ENCODE data around the gene C2CD4D.
A peak's percentile ranks its signal among the peaks of the same experiment; 100 is the strongest.

C2CD4D gene

DNA sequence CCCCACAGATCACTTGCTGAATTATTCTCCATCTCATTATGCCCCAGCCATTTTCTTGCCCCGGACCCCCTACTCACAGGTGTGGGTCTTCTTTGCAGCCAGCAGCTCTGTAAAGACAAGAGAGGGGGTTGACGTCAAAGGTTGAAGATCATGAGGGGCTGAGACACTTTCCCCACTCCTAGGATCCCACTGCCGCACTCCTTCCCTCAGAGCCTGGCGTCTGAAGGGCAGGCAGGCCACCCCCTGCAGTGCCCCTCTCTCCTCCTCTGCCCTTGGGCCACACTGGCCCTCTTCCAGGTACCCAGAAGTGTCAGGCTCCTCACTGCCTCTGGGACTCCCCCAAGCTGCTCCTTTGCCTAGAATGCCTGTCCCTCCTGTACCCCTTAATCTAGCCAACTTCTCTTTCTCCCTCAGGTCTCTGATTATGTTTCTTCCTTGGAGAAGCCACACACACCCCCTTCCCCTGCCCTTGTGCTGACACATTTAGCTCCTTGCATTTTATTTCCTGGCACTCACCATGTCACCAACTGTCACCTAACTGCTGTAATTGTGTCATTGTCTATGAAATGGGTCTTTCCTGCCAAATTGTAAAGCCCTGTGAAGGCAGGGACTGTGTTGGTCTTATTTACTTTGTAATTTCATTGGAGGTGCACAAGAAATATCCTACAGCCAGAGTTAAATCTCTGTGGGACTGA, 10.1 kb downstream of the C2CD4D start:
- peaks cover 28% of the 10 kb centered on the region for H3K4me1 ChIP-seq (ENCODE audit: control insufficient read depth, insufficient read depth, low read length)
- H3K27me3 ChIP-seq (ENCODE audit: control insufficient read depth, insufficient read depth, low read length): no peaks in the 10 kb centered on the region
- peaks cover 4% of the 10 kb centered on the region for H3K36me3 ChIP-seq (ENCODE audit: control insufficient read depth, insufficient read depth, low read length)
- H3K4me3 ChIP-seq (ENCODE audit: low read length): no peak overlapping the region
- H3K9ac ChIP-seq (ENCODE audit: low read length): peak overlapping the region; percentile 45
- H3K9me3 ChIP-seq (ENCODE audit: control insufficient read depth, low read length): no peaks in the 10 kb centered on the region

GRCh38 chr1:151828921-151829320, 10.7 kb downstream of the C2CD4D start:
- no peak overlapping the region for H3K9ac ChIP-seq (ENCODE audit: low read length)
- H3K4me1 ChIP-seq (ENCODE audit: control insufficient read depth, insufficient read depth, low read length): peaks cover 28% of the 10 kb centered on the region
- H3K4me3 ChIP-seq (ENCODE audit: low read length): no peak overlapping the region
- no peaks in the 10 kb centered on the region for H3K9me3 ChIP-seq (ENCODE audit: control insufficient read depth, low read length)
- H3K27me3 ChIP-seq (ENCODE audit: control insufficient read depth, insufficient read depth, low read length): no peaks in the 10 kb centered on the region
- peaks cover 4% of the 10 kb centered on the region for H3K36me3 ChIP-seq (ENCODE audit: control insufficient read depth, insufficient read depth, low read length)

DNA sequence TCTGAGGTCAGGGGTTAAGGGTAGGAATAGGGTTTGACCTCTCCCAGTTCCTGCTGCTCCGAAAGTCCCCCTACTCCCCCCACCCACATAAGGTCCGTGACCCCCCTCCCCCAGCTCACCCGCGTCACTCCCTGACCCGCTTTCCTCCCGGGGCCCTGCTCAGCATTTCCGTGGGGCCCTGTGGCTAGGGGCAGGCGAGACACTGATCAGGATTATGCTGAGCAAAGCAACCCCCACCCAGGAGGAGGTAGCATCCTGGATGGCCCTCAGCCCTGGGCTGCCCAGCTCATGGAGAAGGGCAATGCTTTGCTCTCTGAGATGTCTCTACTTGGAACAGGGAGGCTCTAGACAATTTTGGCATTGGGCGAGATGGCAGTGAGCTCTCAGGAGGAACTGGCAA, 11.8 kb downstream of the C2CD4D start:
- Histone ChIP-seq H3K9ac (ENCODE audit: low read length) (no peak overlapping the region), H3K36me3 (ENCODE audit: control insufficient read depth, insufficient read depth, low read length) (peaks cover 4% of the 10 kb centered on the region), H3K9me3 (ENCODE audit: control insufficient read depth, low read length) (no peaks in the 10 kb centered on the region), H3K27me3 (ENCODE audit: control insufficient read depth, insufficient read depth, low read length) (no peaks in the 10 kb centered on the region), H3K4me3 (ENCODE audit: low read length) (no peak overlapping the region), H3K4me1 (ENCODE audit: control insufficient read depth, insufficient read depth, low read length) (peaks cover 27% of the 10 kb centered on the region)

GRCh38 chr1:151825751-151826660, 13.6 kb downstream of the C2CD4D start:
- H3K36me3 ChIP-seq (ENCODE audit: control insufficient read depth, insufficient read depth, low read length): peaks cover 4% of the 10 kb centered on the region
- H3K27me3 ChIP-seq (ENCODE audit: control insufficient read depth, insufficient read depth, low read length): no peaks in the 10 kb centered on the region
- no peak overlapping the region for H3K4me3 ChIP-seq (ENCODE audit: low read length)
- no peak overlapping the region for H3K9ac ChIP-seq (ENCODE audit: low read length)
- peaks cover 18% of the 10 kb centered on the region for H3K4me1 ChIP-seq (ENCODE audit: control insufficient read depth, insufficient read depth, low read length)
- H3K9me3 ChIP-seq (ENCODE audit: control insufficient read depth, low read length): no peaks in the 10 kb centered on the region

DNA sequence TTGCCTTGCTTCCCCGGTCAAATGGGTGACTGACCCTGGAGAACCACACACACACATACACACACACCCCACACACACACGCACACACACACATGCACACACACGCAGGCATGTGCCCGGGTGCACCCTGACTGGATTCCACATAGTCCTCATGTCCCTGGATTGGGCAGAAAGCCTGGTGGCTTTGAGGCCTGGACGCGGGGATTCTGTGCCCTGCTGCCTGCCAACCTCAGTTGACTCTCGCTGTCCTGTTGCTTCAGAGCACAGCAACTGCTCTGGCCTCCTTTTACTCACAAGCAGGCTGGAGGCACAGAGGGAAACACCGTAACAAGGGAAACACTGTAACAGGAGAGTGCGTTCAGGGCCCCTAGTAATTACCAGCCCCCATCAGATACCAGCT, 14.4 kb downstream of the C2CD4D start:
- H3K9ac ChIP-seq (ENCODE audit: low read length): no peak overlapping the region
- H3K27me3 ChIP-seq (ENCODE audit: control insufficient read depth, insufficient read depth, low read length): no peaks in the 10 kb centered on the region
- H3K4me1 ChIP-seq (ENCODE audit: control insufficient read depth, insufficient read depth, low read length): peaks cover 19% of the 10 kb centered on the region
- H3K36me3 ChIP-seq (ENCODE audit: control insufficient read depth, insufficient read depth, low read length): peaks cover 4% of the 10 kb centered on the region
- H3K4me3 ChIP-seq (ENCODE audit: low read length): no peak overlapping the region
- no peaks in the 10 kb centered on the region for H3K9me3 ChIP-seq (ENCODE audit: control insufficient read depth, low read length)

DNA sequence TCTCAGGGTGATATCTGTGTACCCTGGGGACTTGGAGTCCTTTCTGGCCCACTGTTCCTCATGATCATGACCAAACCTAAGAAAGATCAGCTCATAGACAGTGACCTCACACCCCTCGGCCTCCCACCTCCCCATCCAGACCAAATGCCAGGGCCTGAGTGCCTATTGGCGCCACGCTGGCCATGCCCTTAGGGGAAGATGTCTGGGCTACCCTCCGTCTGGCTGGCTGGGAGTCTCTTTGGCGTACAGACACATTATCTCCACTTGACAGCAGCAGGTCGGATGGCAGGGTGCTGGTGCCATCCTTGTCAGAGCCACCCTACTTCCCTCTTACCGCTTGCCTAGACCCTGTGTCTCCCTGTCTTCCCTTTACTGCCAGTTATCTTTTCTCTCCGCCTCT, 16.4 kb downstream of the C2CD4D start:
- Histone ChIP-seq H3K36me3 (ENCODE audit: control insufficient read depth, insufficient read depth, low read length) (peaks cover 4% of the 10 kb centered on the region), H3K4me1 (ENCODE audit: control insufficient read depth, insufficient read depth, low read length) (peaks cover 7% of the 10 kb centered on the region)

GRCh38 chr1:151822404-151822803, 17.2 kb downstream of the C2CD4D start:
- Histone ChIP-seq H3K9me3 (ENCODE audit: control insufficient read depth, low read length) (no peaks in the 10 kb centered on the region), H3K9ac (ENCODE audit: low read length) (no peak overlapping the region), H3K36me3 (ENCODE audit: control insufficient read depth, insufficient read depth, low read length) (peaks cover 4% of the 10 kb centered on the region), H3K4me3 (ENCODE audit: low read length) (no peak overlapping the region), H3K27me3 (ENCODE audit: control insufficient read depth, insufficient read depth, low read length) (no peaks in the 10 kb centered on the region), H3K4me1 (ENCODE audit: control insufficient read depth, insufficient read depth, low read length) (peaks cover 7% of the 10 kb centered on the region)

More for the DNA sequence above, 16.4 kb downstream of the C2CD4D start:
- H3K4me3 ChIP-seq (ENCODE audit: low read length): no peak overlapping the region
- no peak overlapping the region for H3K9ac ChIP-seq (ENCODE audit: low read length)
- no peaks in the 10 kb centered on the region for H3K27me3 ChIP-seq (ENCODE audit: control insufficient read depth, insufficient read depth, low read length)
- H3K9me3 ChIP-seq (ENCODE audit: control insufficient read depth, low read length): no peaks in the 10 kb centered on the region

- Histone ChIP-seq H3K9me3 (ENCODE audit: control insufficient read depth, low read length) (no peaks in the 10 kb centered on the region), H3K9ac (ENCODE audit: low read length) (no peak overlapping the region), H3K4me1 (ENCODE audit: control insufficient read depth, insufficient read depth, low read length) (peaks cover 7% of the 10 kb centered on the region), H3K4me3 (ENCODE audit: low read length) (no peak overlapping the region), H3K27me3 (ENCODE audit: control insufficient read depth, insufficient read depth, low read length) (no peaks in the 10 kb centered on the region), H3K36me3 (ENCODE audit: control insufficient read depth, insufficient read depth, low read length) (peaks cover 4% of the 10 kb centered on the region)
These were observed 18.7 kb downstream of the C2CD4D start for GRCh38 chr1:151820940-151821339.

DNA sequence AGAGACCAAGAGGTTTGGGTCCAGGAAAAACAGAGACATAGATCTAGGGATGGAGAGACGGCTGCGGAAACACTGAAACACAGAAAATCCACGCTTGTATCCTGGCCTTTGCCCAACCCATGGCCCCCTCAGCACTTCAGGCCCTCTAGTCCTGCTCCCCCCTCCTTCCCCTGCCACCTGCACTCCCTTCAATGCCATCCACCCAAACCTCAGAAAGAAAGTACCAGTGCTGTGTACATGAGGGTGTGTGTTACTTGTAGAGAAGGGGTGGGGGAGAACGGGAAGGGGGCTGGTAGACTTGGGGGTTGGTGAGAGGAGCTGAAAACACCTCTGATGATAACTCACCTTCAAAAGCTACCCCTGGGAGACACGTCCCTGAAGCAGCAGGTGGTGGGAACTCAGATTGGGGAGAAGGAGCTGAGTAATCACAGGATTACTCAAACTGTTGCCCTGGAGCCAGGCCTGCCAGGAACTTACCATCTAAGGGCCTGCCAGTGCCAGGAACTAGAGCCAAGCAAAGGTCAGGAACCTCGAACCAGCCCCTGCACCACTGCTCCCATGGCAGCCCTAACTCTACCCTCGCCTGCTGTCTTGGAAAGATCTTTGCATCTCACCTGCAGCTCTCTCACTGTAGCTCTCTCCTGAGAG, 19.5 kb downstream of the C2CD4D start:
- no peaks in the 10 kb centered on the region for H3K36me3 ChIP-seq (ENCODE audit: control insufficient read depth, insufficient read depth, low read length)
- no peak overlapping the region for H3K9ac ChIP-seq (ENCODE audit: low read length)
- H3K27me3 ChIP-seq (ENCODE audit: control insufficient read depth, insufficient read depth, low read length): no peaks in the 10 kb centered on the region
- peaks cover 7% of the 10 kb centered on the region for H3K4me1 ChIP-seq (ENCODE audit: control insufficient read depth, insufficient read depth, low read length)
- no peaks in the 10 kb centered on the region for H3K9me3 ChIP-seq (ENCODE audit: control insufficient read depth, low read length)
- no peak overlapping the region for H3K4me3 ChIP-seq (ENCODE audit: low read length)

DNA sequence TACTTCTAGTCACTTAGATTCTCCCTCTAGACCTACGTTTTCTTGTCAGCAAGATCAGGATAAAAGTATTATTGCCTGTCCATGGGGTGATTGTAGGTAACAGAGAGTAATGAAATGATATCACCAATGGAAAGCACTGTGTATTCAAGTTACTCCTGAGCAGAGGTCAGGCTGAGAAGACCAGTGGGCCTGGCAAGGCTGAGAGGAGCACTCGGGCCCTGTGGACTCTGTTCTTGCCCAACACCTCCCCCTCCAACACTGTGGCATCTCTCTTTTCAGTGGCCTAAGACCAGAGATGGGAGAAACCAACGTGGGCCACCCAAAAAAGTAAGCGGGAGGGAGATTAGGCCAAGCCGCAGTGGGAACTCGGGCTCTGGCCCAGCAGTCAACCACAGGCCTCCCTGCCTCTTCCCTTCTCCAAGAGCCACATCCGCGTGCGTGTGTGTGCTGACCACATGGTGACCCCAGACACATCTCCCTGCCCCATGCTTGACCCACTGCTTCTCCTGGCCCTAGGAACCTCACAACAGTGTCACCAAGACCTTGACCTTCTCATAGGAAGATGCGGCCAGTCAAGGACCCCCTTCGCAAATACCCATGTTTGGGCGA, 20.3 kb downstream of the C2CD4D start:
- Histone ChIP-seq H3K27me3 (ENCODE audit: control insufficient read depth, insufficient read depth, low read length) (no peaks in the 10 kb centered on the region), H3K4me3 (ENCODE audit: low read length) (no peak overlapping the region), H3K36me3 (ENCODE audit: control insufficient read depth, insufficient read depth, low read length) (no peaks in the 10 kb centered on the region), H3K9ac (ENCODE audit: low read length) (no peak overlapping the region), H3K9me3 (ENCODE audit: control insufficient read depth, low read length) (no peaks in the 10 kb centered on the region), H3K4me1 (ENCODE audit: control insufficient read depth, insufficient read depth, low read length) (peaks cover 7% of the 10 kb centered on the region)

- Histone ChIP-seq H3K36me3 (ENCODE audit: control insufficient read depth, insufficient read depth, low read length) (no peaks in the 10 kb centered on the region), H3K4me1 (ENCODE audit: control insufficient read depth, insufficient read depth, low read length) (peaks cover 7% of the 10 kb centered on the region), H3K4me3 (ENCODE audit: low read length) (no peak overlapping the region)
These were observed 22.3 kb downstream of the C2CD4D start for GRCh38 chr1:151817353-151817730.

More at GRCh38 chr1:151817353-151817730, 22.3 kb downstream of the C2CD4D start:
- Histone ChIP-seq H3K27me3 (ENCODE audit: control insufficient read depth, insufficient read depth, low read length) (no peaks in the 10 kb centered on the region), H3K9ac (ENCODE audit: low read length) (no peak overlapping the region), H3K9me3 (ENCODE audit: control insufficient read depth, low read length) (no peaks in the 10 kb centered on the region)
